Measurements from ENCODE around the gene DNAAF8.
"Not testable (repeated sequence)": the region's sequence is repeated elsewhere in the genome, so short reads cannot be mapped to it uniquely, and the experiment has no call there.

Gene DNAAF8

DNA sequence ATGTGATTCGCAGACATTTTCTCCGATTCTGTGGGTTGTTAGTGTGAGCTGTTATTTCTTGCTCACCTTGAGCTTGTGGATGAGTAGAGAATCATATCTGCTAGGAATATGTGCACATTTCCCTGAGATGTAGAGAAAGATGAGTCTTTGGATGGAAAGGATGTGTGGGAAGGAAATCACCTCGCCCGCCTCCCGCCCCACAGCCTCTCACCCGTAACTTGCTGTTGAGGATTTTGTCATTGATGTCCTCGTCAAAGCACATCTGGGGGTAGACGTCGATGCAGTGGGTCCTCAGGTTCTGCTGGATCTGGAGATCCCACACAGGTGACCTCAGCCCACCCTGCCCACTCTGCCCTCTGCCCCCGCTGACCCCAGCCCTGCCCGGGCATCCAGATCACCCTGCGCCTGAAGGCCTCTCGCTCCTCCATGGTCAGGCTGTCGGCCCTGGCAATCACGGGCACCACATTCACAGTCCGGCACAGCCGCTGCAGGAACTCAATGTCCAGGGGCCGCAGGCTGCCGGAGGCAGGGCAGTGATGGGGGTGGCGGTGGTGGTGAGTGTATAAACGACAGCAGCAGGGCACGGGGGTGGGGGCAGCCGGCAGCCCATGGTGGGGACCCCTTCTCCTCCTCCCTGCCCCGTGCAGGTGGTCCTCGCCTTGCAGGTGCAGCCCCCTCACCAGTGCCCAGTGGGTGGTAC, 49.1 kb downstream of the DNAAF8 start:
- no peak for DNase-seq (ENCODE audit: low read depth in 2 of 2)

DNA sequence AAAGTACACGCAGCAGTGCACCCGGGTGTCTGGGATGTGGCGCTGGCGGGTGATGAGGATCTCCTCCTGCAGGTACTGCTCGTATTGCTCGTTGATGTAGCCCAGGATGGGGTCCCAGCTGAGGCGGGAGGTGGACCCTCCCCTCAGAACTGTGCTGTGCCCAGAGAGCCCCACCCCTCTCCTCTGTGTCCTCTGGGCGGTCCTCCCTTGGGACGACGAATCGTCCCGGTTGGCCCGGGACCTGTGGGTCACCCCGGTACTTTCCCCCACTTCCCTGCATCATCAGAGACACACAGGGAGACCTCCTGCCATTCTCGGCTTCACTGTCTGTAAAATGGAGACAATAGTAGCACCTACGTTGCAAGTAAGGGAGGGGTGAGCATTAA, 49.6 kb downstream of the DNAAF8 start:
- DNase-seq (ENCODE audit: low read depth in 2 of 2) = no peak

DNA sequence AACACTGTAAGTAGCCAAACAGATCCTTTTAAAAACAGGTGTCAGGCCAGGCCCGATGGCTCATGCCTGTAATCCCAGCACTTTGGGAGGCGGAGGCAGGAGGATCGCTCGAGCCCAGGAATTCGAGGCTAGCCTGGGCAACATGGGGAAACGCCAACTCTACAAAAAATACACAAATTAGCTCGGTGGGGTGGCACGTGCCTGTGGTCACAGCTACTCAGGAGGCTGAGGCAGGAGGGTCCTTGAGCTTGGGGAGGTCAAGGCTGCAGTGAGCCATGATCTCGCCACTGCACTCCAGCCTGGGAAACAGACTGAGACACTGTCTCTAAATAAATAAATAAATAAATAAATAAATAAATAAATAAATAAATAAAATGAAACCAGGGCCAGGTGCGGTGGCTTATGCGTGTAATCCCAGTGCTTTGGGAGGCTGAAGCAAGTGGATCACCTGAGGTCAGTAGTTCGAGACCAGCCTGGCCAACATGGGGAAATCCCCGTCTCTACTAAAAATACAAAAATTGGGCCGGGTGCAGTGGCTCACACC, 50.2 kb downstream of the DNAAF8 start:
- DNase-seq (ENCODE audit: low read depth in 2 of 2) = not testable (repeated sequence)

DNA sequence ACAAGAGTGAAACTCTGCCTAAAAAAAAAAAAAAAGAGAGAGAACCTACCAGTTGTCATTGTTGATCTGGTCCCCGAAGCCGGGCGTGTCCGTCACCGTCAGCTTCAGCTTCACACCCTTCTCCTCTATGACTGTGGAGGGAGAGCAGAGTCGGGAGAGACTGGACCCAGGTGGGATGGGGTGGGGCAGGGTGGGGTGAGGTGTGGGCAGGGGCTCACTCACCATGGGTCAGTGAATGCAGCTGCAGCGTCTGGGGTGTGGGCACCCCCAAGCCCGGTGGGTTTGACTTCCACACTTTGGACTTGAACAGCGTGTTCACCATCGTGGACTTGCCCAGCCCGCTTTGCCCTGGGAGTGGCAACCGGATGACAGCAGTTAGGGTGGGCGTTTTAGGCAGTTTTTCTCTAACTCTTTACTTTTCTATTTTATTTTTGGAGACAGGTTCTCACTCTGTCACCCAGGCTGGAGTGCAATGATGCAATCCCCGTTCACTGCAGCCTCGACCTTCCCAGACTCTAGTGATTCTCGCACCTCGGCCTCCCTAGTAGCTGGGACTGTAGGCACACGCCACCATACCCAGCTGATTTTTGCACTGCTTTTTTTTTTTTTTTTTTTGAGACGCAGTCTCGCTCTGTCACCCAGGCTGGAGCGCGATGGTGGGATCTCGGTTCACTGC, 51.6 kb downstream of the DNAAF8 start:
- DNase-seq (ENCODE audit: low read depth in 2 of 2) = no peak

DNA sequence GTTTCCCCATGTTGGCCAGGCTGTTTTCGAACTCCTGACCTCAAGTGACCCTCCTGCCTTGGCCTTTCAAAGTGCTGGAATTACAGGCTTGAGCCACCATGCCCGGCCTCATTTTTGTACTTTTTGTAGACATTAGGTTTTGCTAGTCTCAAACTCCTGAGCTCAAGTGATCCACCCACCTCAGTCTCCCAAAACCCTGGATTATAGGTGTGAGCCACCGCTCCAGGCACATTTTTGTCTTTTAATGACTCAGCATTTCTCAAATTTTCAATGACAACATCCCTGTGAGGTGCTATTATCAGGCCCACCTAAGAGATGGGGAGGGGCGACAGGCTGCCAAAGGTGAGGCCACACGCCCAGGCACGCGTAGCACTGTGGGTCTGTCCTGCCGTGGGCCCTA, 52.7 kb downstream of the DNAAF8 start:
- DNase-seq (ENCODE audit: low read depth in 2 of 2) = no peak

DNA sequence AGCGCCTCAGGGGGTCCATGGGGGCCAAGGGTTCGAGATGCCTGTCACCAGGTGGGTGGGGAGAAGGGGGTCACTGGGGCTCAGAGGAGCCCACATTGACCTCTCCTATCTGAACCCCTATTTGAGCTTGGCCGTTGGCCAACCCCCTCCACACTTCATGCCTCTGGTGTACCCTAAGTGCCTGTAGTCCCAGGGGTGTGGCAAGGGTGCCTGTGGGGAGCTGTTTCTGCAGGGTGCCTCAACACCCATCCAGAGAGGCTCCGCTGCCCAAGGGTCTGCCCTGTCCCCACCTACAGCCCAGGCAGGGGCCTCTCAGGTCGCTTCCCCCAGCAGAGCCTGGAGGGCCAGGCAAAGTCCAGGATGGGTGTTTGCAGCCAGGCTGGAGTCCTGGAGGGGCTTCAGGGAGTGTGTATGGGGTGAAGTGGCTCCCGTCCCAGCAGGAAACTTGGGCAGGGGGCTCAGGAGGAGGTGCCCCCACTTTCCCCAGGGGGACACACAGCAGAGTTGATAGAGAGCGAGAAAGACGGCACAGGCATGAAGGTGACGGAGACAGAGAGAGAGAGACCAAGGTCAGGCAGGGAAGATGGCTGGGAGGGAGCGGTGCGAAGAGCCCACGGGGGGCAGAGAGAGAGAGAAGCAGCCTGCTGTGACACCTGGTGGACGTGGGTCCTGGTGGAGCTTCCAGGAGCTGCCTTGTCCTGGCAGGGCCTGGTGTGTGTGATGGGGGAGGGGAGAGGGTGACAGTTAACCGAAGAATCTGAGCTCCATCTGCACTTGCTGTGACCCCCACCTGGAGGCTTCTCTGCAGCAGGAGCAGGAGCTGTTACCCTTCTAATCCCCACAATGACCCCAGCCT, 53.5 kb downstream of the DNAAF8 start, which contains the start of gene SEPTIN12:
Gene SEPTIN12 (minus strand): TSS at position 719 of the 856 bp plus-strand sequence. CDS start 700 bp downstream, at position 19.
- DNase-seq (ENCODE audit: low read depth in 2 of 2) = no peak

DNA sequence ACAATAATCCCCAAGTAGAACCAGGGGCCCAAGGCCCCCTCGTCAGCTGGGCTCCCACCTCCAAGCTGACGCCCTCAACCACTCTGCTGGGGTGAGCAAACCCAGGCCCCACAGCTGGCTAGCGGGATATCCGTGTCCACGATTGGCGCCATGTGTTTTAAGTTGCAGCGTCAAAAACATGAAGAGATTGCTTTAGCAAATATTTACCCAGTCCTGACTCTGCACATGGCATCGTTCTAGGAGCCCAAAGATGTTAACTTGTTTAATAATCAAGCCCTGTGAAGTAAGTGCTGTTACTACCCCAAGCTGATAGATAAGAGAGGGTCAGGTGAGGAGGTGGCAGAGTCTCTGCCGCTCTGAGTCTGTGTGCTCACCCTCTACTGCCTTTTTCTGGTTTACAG, 54.2 kb downstream of the DNAAF8 start:
- no peak for DNase-seq (ENCODE audit: low read depth in 2 of 2)

DNA sequence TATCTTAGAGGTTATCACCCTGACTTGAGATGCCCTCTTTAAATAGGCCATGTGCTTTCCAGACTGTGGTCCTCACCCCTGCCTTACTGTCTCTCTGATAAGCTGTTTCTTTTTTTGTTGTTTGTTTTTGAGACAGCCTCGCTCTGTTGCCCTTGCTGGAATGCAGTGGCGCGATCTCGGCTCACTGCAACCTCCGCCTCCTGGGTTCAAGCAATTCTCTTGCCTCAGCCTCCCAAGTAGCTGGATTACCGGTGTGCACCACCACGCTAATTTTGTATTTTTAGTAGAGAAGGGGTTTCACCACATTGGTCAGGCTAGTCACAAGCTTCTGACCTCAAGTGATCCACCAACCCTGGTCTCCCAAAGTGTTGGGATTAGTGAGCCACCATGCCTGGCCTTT, 54.6 kb downstream of the DNAAF8 start:
- no peak for DNase-seq (ENCODE audit: low read depth in 2 of 2)

DNA sequence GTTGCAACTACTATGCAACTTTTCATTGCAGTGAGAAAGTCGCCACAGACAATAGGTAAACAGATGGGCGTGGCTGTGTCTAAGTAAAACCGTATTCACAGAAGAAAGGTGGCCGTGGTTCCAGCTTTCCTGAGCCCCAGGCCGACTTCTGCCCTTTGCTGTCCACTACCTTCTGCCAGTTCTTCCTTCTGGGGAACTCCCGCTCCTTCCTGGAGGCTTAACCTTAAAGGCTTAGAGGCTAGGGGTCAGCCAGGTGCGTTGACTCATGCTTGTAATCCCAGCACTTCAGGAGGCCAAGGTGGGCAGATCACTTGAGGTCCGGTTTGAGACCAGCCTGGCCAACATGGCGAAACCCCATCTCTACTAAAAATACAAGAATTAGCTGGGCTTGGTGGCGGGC, 55.9 kb downstream of the DNAAF8 start:
- no peak for DNase-seq (ENCODE audit: low read depth in 2 of 2)

DNA sequence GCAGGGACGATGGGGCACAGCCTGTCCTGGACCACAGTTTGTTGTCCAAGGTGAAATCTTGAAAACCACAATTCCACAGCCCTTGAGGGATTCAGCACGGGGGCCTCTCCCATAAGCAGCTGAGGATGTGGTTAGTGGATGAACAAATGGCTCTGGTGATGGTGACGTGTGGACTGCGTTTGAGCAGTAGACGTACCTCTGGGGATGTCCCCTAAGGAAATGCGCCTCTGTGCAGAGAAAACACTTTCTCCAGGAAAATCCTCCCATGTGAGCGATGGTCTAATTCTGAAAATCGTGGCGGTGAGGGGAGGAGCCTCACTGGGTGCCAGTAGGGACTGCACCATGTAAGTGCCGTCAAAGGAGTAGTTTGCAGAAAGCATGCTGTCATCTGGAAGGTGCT, 56.5 kb downstream of the DNAAF8 start:
- DNase-seq (ENCODE audit: low read depth in 2 of 2) = no peak

DNA sequence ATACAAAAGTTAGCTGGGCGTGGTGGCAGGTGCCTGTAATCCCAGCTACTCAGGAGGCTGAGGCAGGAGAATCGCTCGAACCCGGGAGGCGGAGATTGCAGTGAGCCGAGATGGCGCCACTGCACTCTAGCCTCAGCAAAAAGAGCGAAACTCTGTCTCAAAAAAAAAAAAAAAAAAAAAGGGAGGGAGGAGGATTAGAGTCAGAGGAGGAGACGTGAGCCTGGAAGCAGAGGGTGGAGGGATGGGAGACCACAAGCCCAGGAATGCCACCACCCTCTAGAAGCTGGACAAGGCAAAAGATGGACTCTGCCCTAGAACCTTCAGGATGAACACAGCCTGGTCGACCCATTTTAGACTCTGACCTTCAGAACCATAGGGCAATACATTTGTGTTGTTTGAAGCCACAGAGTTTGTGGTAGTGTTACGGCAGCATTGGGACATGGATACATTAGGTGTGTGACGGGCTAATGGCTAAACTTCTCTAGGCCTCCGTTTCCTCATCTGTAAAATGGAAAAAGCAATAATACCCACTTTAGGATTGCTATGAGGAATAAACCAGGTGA, 58.7 kb downstream of the DNAAF8 start:
- DNase-seq (ENCODE audit: low read depth in 2 of 2) = no peak

DNA sequence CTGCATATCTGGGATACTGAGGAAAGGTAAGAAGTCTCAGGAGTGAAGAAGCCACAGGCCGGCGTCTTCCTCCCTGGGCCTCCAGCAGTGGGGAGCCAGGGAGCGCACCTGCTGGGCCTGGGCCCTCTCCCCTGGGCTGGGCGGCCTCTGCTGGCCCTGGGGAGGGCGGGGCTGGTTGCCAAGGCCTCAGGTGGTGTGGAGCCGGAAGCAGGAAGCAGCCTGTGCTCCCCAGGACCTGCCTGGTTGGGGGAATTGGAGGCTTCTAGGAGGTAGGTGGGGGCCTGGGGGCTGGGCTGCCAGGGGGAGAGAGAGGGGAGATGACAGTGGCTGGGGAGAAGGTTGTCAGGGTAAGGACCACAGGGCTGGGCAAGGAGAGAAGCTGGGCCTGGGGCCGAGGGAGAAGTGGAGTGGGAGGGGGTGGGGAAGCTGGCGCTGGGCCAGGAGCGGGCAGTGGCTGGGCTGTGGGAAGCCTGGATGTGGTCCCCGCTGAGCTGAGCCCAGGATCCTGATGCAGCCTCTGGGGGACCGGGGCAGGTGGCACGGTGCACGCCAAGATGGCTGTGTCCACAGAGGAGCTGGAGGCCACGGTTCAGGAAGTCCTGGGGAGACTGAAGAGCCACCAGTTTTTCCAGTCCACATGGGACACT, 61.0 kb downstream of the DNAAF8 start, which contains the start of gene SMIM22:
Gene SMIM22 (plus strand): TSS at position 189 of the 647 bp plus-strand sequence. CDS start 366 bp downstream, at position 555.
- no peak for DNase-seq (ENCODE audit: low read depth in 2 of 2)

DNA sequence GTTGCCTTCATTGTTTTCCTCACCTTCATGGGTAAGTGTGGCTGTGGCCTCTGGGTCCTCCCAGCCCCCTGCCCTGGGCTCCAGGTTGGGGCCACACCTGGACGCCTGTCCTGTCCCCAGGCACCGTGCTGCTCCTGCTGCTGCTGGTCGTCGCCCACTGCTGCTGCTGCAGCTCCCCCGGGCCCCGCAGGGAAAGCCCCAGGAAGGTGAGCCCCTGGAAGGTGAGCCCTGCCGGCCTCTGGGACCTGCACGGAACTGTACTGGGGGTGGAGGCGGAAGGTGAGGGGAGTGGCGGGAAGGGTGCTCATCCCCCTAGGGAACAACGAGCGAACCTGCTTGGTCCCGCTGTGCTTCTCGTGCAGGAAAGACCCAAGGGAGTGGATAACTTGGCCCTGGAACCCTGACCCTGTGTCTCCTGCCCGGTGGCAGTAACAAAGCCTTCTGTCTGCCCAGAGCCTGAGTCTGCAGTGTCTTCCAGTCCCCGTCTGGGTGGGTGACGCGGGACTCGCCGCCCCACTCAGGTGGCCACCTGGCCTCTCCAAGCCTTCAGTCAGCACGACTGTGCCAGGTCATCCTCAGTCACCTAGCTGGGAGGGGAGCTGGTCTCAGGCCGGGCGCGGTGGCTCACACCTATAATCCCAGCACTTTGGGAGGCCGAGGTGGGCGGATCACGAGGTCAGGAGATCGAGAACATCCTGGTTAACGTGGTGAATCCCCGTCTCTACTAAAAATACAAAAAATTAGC, 61.7 kb downstream of the DNAAF8 start:
- DNase-seq (ENCODE audit: low read depth in 2 of 2) = no peak

DNA sequence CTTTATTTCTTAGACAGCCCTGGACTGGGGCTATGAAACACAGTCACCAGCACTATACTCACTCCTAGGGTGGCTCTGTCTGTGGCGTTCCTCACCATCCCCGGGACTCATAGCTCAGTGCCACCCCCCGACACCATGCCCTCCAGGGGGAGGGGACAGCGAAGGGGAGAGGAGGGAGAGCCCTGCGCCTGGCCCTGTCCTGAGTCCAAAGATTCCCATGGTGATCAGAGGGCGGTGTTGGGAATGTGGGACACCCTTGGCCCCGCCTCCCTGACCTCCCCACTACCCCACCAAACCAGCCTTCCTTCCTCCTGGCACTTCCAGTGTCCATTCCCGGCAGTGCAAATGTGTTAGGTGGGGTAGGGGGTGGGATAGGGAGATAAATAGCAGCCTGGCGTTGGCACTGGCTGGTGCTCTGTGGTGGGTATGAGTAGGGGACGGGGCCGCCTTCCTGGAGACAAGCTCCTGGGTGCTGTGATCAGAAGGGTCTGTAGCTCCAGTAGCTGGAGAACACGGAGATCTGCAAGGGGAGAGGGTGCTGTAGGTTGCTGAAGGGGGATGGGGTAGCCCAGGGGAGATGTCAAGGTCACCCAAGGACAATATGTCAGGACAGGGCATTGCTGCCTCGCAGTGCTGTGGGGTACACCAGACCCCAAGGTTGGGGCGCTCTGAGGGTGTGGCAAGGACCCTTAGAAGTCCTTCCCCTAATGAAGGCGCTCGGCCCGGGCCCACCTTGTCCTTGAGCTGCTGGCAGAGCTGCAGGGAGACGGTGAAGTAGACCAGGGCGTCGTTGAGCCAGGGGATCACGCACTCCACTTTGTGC, 62.9 kb downstream of the DNAAF8 start:
- no peak for DNase-seq (ENCODE audit: low read depth in 2 of 2)

DNA sequence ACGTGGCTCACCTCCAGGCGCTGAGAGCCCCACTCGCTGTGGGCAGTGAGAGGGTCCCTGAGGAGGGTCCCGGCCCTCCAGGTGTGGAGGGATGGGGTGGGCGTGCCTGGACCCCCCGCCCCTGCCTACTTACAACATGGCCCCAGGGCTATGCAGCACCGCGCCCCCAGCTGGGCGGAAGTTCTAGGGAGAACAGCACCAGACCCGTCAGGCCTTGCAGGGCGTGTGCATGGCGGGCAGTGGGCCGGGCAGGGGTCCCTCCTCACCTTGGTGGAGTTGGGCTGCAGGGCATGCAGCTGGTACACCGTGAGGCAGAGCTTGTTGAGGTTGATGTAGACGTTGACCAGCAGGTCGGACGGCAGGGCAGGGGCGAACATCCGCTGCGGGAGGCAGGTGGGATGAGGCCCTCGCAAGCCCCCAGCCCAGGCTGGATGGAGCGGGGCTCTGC, 63.5 kb downstream of the DNAAF8 start:
- no peak for DNase-seq (ENCODE audit: low read depth in 2 of 2)

DNA sequence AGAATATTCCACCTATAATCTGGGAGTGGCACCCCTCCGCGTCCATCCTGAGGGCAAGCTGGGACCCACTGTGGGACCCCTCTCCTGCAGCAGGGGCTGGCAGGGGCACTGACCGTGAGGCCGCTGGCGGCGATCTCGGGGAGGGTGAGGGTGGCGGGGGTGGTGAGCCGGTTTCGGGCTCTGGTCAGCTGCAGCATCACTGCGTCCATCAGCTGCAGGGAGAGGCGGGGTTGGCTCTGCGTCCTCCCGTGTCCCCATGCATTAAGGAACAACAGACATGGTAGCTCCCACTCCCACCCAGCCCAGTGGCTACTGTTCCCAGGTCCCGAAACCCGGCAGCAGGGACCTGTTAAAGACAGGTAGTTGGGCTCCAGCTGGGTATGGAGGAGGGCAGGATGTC, 64.1 kb downstream of the DNAAF8 start:
- no peak for DNase-seq (ENCODE audit: low read depth in 2 of 2)
